ENCODE measurements around the gene COL23A1.

The COL23A1 gene

GRCh38 chr5:178524093-178524882 is 65.9 kb downstream of the COL23A1 start (continued):
- TF ChIP-seq ZBTB11 (tag by site-specific recombination; conservative IDR thresholded peaks at IDR 0.05; ENCODE audit: low read depth) = no peak
- TF ChIP-seq ZNF624 (tag by site-specific recombination; IDR thresholded peaks at IDR 0.05) = no peak
- no peak for TF ChIP-seq ZNF664 (tag by site-specific recombination; IDR thresholded peaks at IDR 0.05)
- no peak for TF ChIP-seq ZNF837 (tag by site-specific recombination; IDR thresholded peaks at IDR 0.05)
- TF ChIP-seq ZNF639 (tag by site-specific recombination; IDR thresholded peaks at IDR 0.05) = no peak
- TF ChIP-seq ZBTB21 (tag by site-specific recombination; IDR thresholded peaks at IDR 0.05) = no peak
- no peak for TF ChIP-seq ZBTB7A (tag by site-specific recombination; IDR thresholded peaks at IDR 0.05; ENCODE audit: low read depth)
- TF ChIP-seq EGR2 (tag by site-specific recombination; IDR thresholded peaks at IDR 0.05; ENCODE audit: low read depth) = no peak
- no peak for TF ChIP-seq ZNF341 (tag by site-specific recombination; IDR thresholded peaks at IDR 0.05; ENCODE audit: low read depth)
- no peak for TF ChIP-seq ZNF16 (tag by site-specific recombination; IDR thresholded peaks at IDR 0.05; ENCODE audit: low read depth)
- no peak for TF ChIP-seq ZNF214 (tag by site-specific recombination; IDR thresholded peaks at IDR 0.05; ENCODE audit: borderline replicate concordance)

GRCh38 chr5:178522361-178522760 is 67.8 kb downstream of the COL23A1 start:
- no peaks in the 10 kb centered on the region for H3K9me3 ChIP-seq (ENCODE audit: control insufficient read depth, insufficient read depth, low read depth, low read length)
- ChIA-PET CTCF (no interaction called here), POLR2A (no interaction called here)
- no peak for TF ChIP-seq ZNF585B (tag by site-specific recombination; IDR thresholded peaks at IDR 0.05)
- H3K4me3 ChIP-seq (ENCODE audit: low read depth, low read length) = no peak overlapping the region
- H3K4me1 ChIP-seq (ENCODE audit: control insufficient read depth, insufficient read depth, low read length) = no peaks in the 10 kb centered on the region
- no peak overlapping the region for H3K27ac ChIP-seq (ENCODE audit: extremely low read depth, low read depth, low read length)
- no peaks in the 10 kb centered on the region for H3K36me3 ChIP-seq (ENCODE audit: control insufficient read depth in 2 of 2, insufficient read depth in 1 of 2, low read length in 2 of 2)

- no peaks in the 10 kb centered on the region for H3K4me1 ChIP-seq (ENCODE audit: control insufficient read depth, insufficient read depth, low read length)
- no peaks in the 10 kb centered on the region for H3K36me3 ChIP-seq (ENCODE audit: control insufficient read depth in 2 of 2, insufficient read depth in 1 of 2, low read length in 2 of 2)
- H3K27ac ChIP-seq (ENCODE audit: extremely low read depth, low read depth, low read length) = no peak overlapping the region
- H3K4me3 ChIP-seq (ENCODE audit: low read depth, low read length) = no peak overlapping the region
- POLR2A ChIA-PET = no interaction called here
- no peaks in the 10 kb centered on the region for H3K9me3 ChIP-seq (ENCODE audit: control insufficient read depth, insufficient read depth, low read depth, low read length)
- CTCF ChIA-PET = no interaction called here
- TF ChIP-seq ZNF624 (tag by site-specific recombination; IDR thresholded peaks at IDR 0.05) = no peak
- TF ChIP-seq SCRT2 (tag by site-specific recombination; IDR thresholded peaks at IDR 0.05) = no peak
- no peak for TF ChIP-seq ZNF138 (tag by site-specific recombination; IDR thresholded peaks at IDR 0.05; ENCODE audit: borderline replicate concordance)
- TF ChIP-seq ZNF366 (tag by site-specific recombination; conservative IDR thresholded peaks at IDR 0.05) = no peak
- no peak for TF ChIP-seq ZSCAN23 (tag by site-specific recombination; IDR thresholded peaks at IDR 0.05)
- no peak for TF ChIP-seq ZNF558 (tag by site-specific recombination; IDR thresholded peaks at IDR 0.05)
- TF ChIP-seq HOXC10 (CRISPR knock-in tag; IDR thresholded peaks at IDR 0.05) = no peak
- no peak for TF ChIP-seq ZSCAN18 (tag by site-specific recombination; IDR thresholded peaks at IDR 0.05)
- TF ChIP-seq ZNF248 (tag by site-specific recombination; IDR thresholded peaks at IDR 0.05) = no peak
- TF ChIP-seq ZBTB6 (tag by site-specific recombination; IDR thresholded peaks at IDR 0.05) = no peak
- no peak for TF ChIP-seq YY1 (tag by site-specific recombination; IDR thresholded peaks at IDR 0.05)
- TF ChIP-seq PRDM10 (tag by site-specific recombination; IDR thresholded peaks at IDR 0.05) = no peak
Observed at GRCh38 chr5:178520851-178521250, 69.3 kb downstream of the COL23A1 start.

All from HEK293 (cell line).